Activated effector memory CD4-positive, alpha-beta T cell treated with anti-CD3 and anti-CD28 coated beads, Interleukin-2, amount 50 U/mL, for 16 hours (primary cell): ENCODE results near the gene DMD.
"Not testable (repeated sequence)": the region's sequence is repeated elsewhere in the genome, so short reads cannot be mapped to it uniquely, and the experiment has no call there.

Experiments used
- DNase-seq: peaks from one replicate; pipeline ENCODE4 v3.0.0-alpha.2; 2020

DMD gene

GRCh38 chrX:31663172-31663571 is 1548.2 kb downstream of the DMD start:
- DNase-seq: no peak

GRCh38 chrX:31661280-31661810 is 1550.0 kb downstream of the DMD start:
- no peak for DNase-seq

DNA sequence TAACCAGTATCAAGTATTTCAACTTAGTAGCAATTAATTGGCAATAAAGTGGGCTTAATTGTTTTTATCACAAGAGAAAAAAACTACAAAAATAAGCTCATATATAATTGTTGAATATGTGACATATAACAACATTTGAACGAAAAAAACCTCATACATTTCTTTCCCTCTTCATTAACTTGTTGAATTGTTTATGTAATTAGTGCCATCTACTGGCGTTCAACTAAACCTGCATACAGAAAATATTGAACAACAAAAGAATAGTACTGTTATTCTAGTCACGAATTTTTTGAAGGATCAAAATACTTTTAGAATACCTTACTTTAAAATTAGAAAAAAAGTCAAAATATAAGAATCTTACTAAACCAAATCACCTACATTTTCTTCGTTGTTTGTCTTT is 1553.0 kb downstream of the DMD start:
- no peak for DNase-seq

- DNase-seq: no peak
Measured at GRCh38 chrX:31656013-31656412, 1555.3 kb downstream of the DMD start.

GRCh38 chrX:31653422-31653821 is 1557.9 kb downstream of the DMD start:
- DNase-seq: no peak

GRCh38 chrX:31652650-31653049 is 1558.7 kb downstream of the DMD start:
- DNase-seq: no peak

- DNase-seq: no peak
Measured at GRCh38 chrX:31649201-31649600, 1562.1 kb downstream of the DMD start.

DNA sequence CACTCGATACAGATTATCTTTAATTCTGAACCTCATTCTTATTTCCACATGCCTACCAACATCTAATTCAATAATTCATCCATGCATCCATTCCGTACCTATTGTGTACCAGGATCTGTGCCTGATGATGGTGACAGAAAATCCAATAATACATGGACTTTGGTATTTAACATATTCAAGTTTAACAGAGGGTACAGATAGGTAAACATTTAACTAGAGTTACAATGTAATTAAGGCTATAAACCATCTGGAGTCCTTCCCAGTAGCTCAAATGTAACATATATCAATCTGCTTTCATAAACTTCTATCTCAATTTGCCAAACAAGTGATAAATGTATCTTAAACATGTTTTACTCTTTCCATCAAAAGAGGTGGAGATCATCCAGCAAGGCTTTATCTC is 1578.0 kb downstream of the DMD start:
- DNase-seq: no peak

DNA sequence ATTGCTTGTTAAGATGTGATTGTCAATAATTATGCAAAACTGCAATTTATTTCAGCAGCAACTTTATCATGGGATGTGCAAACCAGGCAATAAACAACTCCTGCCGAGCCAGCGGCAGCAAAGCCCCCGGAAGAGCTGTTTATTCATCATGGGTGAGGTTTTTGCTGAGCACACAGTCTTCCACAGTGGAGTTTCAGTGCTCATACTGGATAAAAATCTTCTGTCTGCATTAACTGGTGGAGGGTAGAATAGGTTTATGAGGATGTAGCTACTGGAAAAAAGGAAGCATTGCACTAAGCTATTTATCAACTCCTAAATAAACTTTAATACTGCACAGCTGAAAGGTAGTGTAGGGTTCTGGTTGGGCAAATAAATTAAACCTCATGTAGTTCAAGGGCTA is 1582.2 kb downstream of the DMD start:
- no peak for DNase-seq

- DNase-seq: no peak
Measured at GRCh38 chrX:31609130-31609529, 1602.2 kb downstream of the DMD start.

DNA sequence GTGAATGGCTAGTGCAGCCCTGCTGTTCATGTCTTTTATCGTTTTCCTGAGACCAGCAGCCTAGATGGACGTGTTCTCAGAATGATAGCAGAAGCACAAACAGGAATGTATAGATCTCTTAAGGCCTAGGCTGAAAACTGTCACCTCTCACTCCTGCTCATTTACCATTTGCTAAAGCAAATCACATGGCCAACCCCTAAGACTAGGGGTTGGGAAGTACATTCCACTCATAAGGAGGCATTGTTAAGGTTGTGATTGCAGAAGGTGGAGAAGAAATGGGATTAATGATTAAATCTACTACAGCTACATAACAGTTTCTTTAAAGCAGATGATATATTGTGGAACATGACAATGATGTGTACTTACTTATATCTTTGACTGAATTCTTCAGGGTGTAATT is 1602.7 kb downstream of the DMD start:
- DNase-seq: no peak

- DNase-seq: no peak
Measured at GRCh38 chrX:31606771-31607170, 1604.6 kb downstream of the DMD start.

DNA sequence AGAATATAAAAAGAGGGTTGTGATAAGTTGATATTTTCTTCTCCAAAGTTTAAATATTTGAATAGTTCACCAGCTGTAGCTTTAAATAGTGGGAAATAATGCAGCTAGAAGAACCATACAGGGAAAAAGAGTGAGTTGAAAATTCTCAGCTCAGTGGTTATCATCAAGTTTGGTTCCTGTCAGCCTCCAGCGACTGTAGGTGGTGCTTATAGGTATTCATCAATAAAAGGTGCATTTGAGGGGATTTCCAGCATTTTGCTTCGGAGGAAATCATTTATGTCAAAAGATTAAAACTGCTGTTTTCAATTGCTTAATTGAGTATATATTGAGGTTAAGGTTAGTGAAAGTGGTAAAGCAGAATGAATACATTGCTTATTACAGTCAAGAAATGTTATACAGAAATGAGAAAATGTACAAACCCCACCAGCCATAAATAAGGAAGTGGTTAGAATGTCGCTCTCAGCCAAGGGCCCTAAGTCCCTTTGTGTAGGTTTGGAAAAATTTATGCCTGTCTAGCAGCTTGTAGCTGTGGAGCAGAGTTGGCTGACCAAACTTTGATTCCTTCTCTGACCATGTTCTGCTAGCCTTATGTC is 1606.6 kb downstream of the DMD start:
- no peak for DNase-seq

GRCh38 chrX:31603411-31604120 is 1607.8 kb downstream of the DMD start:
- no peak for DNase-seq

DNA sequence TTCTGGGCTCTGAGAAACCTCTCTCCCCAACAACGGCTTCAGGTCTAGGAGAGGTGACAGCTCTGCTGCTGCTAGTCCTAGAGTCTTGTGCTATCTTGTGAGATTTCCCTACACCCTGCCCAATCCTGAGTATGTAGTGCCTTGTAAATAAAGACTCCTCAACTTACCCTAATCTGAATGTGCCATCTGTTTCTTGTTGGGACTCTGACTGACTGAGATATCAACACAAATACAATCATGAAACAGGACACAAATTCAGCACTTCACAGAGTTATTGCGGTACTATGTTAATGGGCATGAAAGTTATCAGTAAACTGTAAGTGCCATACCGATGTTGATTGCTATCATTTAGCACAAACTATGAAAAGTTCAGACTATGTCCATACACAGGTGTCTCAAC is 1610.5 kb downstream of the DMD start:
- DNase-seq: no peak

GRCh38 chrX:31593353-31593752 is 1618.0 kb downstream of the DMD start:
- no peak for DNase-seq

DNA sequence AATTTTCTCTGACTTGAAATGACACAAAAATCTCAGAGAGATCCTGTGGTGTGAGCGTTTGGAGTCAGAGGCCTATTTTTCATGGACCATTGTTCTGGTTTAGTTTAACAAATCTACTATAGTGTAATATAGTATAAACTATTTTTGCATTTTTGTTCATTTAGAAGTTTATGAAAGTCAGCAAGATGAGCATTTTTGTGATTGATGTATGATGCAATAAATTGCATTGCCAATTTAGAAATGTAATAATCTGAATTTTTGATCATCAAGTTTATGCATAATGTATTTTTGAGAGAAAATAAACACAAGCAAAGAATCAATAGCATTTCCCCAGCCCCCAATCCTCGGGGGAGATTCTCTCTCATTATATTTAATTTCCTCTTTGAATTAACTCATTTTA is 1620.0 kb downstream of the DMD start:
- no peak for DNase-seq

- no peak for DNase-seq
Measured at GRCh38 chrX:31590581-31591114, 1620.7 kb downstream of the DMD start.

DNA sequence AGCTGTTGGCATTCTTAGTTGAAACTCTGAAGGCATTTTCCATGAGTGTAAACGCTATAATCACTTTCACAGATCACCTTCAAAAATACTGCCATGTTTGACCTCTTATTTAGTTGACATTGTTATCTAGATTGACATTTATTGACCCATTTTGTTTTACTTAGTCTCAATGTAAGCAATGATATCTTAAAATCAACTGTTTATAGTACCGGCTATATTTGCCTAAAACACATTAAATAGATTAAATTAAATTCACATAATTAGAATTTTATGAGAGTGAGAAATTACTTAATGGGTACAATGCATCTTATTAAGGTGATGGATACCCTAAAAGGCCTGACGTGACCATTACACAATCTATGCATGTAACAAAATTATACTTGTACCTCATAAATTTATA is 1621.8 kb downstream of the DMD start:
- no peak for DNase-seq

GRCh38 chrX:31588355-31588754 is 1623.0 kb downstream of the DMD start:
- DNase-seq: no peak

DNA sequence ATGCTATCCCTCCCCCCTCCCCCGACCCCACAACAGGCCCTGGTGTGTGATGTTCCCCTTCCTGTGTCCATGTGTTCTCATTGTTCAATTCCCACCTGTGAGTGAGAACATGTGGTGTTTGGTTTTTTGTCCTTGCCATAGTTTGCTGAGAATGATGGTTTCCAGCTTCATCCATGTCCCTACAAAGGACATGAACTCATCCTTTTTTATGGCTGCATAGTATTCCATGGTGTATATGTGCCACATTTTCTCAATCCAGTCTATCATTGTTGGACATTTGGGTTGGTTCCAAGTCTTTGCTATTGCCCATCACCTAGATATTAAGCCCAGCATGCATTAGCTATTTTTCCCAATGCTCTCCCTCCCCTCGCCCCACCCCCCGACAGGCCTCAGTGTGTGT is 1627.5 kb downstream of the DMD start:
- DNase-seq: not testable (repeated sequence)

- DNase-seq: no peak
Measured at GRCh38 chrX:31580726-31581125, 1630.6 kb downstream of the DMD start.

DNA sequence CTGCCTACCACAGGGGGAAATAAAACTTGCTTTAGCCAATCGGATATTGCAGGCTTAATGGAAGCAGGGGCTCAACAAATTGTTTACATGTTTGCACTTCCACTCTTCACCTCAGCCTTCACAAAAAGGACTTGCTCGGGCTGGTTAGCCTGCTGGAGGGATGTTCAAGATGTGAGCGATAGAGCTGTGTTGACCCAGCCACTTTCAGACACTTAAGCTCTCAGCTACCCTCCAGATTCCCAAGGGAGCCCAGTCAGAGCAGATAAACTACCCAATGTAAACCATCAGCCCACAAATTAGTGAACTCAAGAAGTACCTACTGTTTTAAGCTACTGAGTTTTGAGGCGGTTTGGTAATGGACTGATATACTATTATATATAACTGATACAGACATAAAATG is 1631.1 kb downstream of the DMD start:
- no peak for DNase-seq

DNA sequence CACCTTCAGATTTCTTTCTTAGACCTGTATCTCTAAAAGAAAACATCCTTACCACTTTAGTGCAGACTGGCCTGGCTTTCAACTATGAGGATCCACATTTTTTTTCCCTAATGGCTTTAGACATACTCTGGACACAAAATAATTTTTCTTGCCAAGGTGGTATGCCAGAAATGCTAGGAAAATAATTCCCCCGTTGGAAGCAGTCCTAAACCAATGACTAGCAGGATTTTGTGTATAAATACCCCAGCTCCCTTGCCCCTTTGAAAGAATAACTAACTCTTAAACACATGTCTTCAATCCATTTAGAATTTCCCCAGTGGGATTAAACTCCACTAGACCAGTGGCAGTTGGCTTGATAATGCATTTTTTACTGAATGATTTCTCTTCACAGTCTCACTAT is 1639.0 kb downstream of the DMD start:
- DNase-seq: no peak

DNA sequence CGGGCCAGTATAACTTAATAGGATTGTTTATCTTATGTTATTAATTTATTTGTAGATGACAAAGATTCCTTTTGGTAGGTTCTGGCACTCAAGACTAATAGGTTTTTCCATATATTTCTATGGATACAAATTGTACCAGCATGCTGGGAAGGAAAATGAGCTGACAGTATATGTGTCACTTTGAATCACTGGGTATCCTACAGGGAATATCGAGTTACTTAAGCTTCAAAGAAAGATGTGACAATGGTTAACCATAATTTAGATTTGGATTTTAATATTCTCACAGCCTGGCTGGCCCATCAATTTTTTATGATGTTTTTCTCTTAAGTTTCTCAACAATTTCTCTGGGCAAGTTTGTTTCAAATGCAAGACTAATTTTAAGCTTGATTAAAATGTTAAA is 1640.7 kb downstream of the DMD start:
- no peak for DNase-seq
